NCI-H345 (cell line): ENCODE data around the gene ZBTB17.
A peak's percentile ranks its signal among the peaks of the same experiment; 100 is the strongest.
"Not testable (repeated sequence)": the region's sequence is repeated elsewhere in the genome, so short reads cannot be mapped to it uniquely, and the experiment has no call there.

Source experiments
- DNase-seq: peaks from one replicate; lab custom pipeline; 2025; lab: John Stamatoyannopoulos, UW

The ZBTB17 gene

GRCh38 chr1:15988856-15989736 is 13.2 kb upstream of the ZBTB17 start:
- DNase-seq = no peak

GRCh38 chr1:15985611-15986297 is 9.9 kb upstream of the ZBTB17 start:
- DNase-seq = no peak

- no peak for DNase-seq
These were observed 7.4 kb upstream of the ZBTB17 start for GRCh38 chr1:15983275-15983674.

GRCh38 chr1:15981679-15982078 is 5.8 kb upstream of the ZBTB17 start:
- no peak for DNase-seq

GRCh38 chr1:15977947-15978346 is 2.0 kb upstream of the ZBTB17 start:
- DNase-seq = not testable (repeated sequence)

- DNase-seq = peak; percentile 48
These were observed 520 bp downstream of the ZBTB17 start for GRCh38 chr1:15975358-15975804.

GRCh38 chr1:15974855-15975254 is 1.0 kb downstream of the ZBTB17 start:
- no peak for DNase-seq

- no peak for DNase-seq
These were observed 2.1 kb downstream of the ZBTB17 start for GRCh38 chr1:15973772-15974171.

GRCh38 chr1:15972409-15972808 is 3.5 kb downstream of the ZBTB17 start:
- no peak for DNase-seq

GRCh38 chr1:15970911-15971310 is 5.0 kb downstream of the ZBTB17 start:
- DNase-seq = no peak

- DNase-seq = no peak
These were observed 6.5 kb downstream of the ZBTB17 start for GRCh38 chr1:15969321-15969880.

- DNase-seq = no peak
These were observed 7.7 kb downstream of the ZBTB17 start for GRCh38 chr1:15968172-15968571.

- DNase-seq = no peak
These were observed 9.0 kb downstream of the ZBTB17 start for GRCh38 chr1:15966956-15967344.

- DNase-seq = no peak
These were observed 9.6 kb downstream of the ZBTB17 start for GRCh38 chr1:15966081-15966955.

- DNase-seq = no peak
These were observed 10.6 kb downstream of the ZBTB17 start for GRCh38 chr1:15965228-15965767.

- no peak for DNase-seq
These were observed 11.8 kb downstream of the ZBTB17 start for GRCh38 chr1:15963968-15964648.

- no peak for DNase-seq
These were observed 12.4 kb downstream of the ZBTB17 start for GRCh38 chr1:15963363-15963967.

- no peak for DNase-seq
These were observed 13.1 kb downstream of the ZBTB17 start for GRCh38 chr1:15962671-15963362.

GRCh38 chr1:15962176-15962575 is 13.7 kb downstream of the ZBTB17 start:
- DNase-seq = no peak

- DNase-seq = no peak
These were observed 14.4 kb downstream of the ZBTB17 start for GRCh38 chr1:15961492-15961891.
